ENCODE results near the gene SRD5A1.

GRCh38 chr5:6601816-6602215 is 31.4 kb upstream of the SRD5A1 start:
- TF ChIP-seq, protein P1, sequence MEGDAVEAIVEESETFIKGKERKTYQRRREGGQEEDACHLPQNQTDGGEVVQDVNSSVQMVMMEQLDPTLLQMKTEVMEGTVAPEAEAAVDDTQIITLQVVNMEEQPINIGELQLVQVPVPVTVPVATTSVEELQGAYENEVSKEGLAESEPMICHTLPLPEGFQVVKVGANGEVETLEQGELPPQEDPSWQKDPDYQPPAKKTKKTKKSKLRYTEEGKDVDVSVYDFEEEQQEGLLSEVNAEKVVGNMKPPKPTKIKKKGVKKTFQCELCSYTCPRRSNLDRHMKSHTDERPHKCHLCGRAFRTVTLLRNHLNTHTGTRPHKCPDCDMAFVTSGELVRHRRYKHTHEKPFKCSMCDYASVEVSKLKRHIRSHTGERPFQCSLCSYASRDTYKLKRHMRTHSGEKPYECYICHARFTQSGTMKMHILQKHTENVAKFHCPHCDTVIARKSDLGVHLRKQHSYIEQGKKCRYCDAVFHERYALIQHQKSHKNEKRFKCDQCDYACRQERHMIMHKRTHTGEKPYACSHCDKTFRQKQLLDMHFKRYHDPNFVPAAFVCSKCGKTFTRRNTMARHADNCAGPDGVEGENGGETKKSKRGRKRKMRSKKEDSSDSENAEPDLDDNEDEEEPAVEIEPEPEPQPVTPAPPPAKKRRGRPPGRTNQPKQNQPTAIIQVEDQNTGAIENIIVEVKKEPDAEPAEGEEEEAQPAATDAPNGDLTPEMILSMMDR (IDR thresholded peaks at IDR 0.05) = no peak
- no peak for TF ChIP-seq POLR2A (IDR thresholded peaks at IDR 0.05)
- no peak for TF ChIP-seq POLR2AphosphoS5 (IDR thresholded peaks at IDR 0.05)
- TF ChIP-seq EP300 (IDR thresholded peaks at IDR 0.05; ENCODE audit: low read depth) = no peak

Measured in transverse colon (tissue), 4 donors.